CD4-positive, alpha-beta T cell treated with Interferon alpha-2 for 1 hour (primary cell): ENCODE results near the gene CHD2.

Experiments used
- DNase-seq, 2 donors: peaks; one replicate each; pipeline ENCODE4 v3.0.0-alpha.2; 2020 to 2022

CHD2 gene

GRCh38 chr15:92885224-92886041 is 14.7 kb upstream of the CHD2 start:
- peak in 1 of 2 donors; percentile 20 for DNase-seq

- DNase-seq: peak in 1 of 2 donors; percentile 25
Observed at GRCh38 chr15:92886042-92886537, 14.0 kb upstream of the CHD2 start.

- DNase-seq: peak in 1 of 2 donors; percentile 18
Observed at GRCh38 chr15:92886815-92887214, 13.3 kb upstream of the CHD2 start.

GRCh38 chr15:92887869-92888268 is 12.3 kb upstream of the CHD2 start:
- no peak for DNase-seq

DNA sequence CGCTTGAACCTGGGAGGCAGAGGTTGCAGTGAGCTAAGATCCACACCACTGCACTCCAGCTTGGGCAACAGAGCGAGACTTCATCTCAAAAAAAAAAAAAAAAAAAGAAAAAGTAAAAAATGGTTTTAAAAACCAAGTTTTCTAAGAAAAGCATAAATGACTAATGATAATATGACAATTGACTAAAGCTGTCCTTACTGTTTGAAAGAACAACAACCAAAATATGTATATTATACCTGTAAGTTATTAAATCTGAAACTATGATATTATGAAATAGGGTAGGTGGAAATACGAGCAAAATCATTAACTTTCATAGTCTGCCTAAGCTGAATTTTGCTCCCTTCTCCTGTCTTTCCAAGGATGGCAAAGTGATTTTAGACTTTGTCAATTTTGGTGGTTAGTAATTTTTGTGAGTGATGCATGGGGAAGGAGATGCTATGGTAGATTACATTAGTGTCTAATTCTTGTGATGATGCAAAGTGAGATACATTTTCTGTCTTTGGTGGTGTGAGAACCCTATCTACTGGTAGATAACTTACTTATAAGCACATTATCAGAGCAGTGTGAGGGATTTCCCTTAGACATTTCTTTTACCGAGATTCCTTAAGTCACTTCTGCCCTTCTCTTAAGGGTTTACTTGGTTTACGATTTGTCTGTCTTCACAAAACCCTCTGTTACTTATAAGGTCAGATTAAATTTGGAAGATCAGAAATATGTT is 10.6 kb upstream of the CHD2 start:
- DNase-seq: peak in 1 of 2 donors; percentile 43

GRCh38 chr15:92891533-92892200 is 8.5 kb upstream of the CHD2 start:
- no peak for DNase-seq

DNA sequence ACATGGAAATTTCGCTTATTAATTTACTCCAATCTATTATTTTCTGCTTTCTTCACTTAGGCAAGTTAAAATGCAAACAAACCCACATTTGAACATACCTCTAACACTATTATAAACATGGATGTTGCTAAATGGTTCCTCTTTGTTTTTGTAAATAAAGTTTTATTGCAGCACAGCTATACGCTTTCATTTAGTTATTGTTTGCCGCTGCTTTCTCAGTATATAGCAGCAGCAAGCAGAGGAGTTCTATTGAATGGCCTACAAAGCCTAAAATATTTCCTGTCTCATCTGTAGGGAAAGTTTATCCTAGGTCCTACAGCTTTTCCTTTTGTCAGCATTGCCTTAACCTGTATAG is 7.9 kb upstream of the CHD2 start:
- DNase-seq: peak in 1 of 2 donors; percentile 18

DNA sequence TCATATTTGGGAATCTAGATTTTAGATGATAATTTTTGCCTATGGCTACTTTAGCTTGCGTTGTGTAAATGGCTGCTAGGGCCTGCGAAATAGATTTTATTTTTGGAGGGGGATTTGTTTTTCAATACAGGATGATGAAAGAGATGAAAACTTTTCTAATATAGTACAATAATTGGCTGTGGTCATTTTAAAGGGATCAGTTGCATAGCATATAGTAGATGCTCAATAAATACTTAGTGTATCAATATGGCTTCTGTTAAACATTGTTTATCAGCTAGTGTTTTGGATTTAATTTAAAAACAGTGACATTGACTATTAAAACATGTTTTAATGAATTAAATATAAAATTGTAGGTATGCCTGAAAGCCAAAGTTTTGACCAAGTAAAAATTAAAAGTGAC is 6.9 kb upstream of the CHD2 start:
- DNase-seq: no peak

DNA sequence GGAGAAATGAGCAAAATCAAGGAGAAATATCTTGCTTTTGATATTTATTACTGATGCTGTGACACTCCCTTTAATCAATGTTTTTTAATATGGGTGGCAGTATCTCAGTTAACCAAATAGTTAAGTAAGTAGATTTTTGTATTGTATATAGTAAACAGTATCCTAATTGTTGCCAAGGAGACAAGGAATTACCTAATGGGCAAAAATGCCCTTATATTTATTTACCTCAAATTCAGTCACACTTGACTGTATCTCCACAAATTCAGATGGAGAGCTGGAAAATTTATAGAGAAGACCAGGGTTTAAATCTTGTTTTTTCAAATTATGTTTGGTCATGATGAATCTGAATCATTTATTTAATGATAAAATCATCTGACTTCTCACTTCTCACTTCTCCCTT is 3.6 kb upstream of the CHD2 start:
- peak in 1 of 2 donors; percentile 41 for DNase-seq

- DNase-seq: no peak
Observed at GRCh38 chr15:92897620-92898019, 2.5 kb upstream of the CHD2 start.

DNA sequence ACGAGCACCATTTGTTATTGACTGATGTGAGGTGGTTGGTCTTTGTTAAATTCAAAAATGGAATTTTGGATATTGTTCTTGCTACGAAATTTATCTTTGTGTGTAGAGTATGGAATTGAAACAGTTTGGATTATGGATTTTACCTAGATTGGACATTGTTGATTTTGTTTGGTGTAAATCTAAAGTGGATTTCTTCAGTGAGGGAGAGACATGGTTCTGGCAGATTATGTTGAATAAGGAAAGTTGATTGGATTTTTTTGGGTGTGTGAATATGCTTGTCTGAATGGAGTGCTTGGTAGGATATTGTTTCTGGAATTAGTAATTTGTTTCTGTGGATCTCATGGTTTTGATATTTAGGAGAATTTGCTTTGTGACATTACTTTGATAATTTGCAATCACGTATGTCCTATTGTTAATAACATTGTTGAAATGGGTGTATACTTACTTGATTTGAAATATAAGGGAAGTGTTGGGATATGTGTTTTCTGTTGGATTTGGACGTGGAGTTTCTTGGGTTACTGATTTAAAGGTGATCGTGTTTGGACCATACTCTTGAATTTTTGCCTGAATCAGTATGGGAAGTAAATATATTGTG is 1.0 kb upstream of the CHD2 start:
- DNase-seq: no peak

- DNase-seq: peak in 1 of 2 donors; percentile 41
Observed at GRCh38 chr15:92899601-92899947, 550 bp upstream of the CHD2 start.

DNA sequence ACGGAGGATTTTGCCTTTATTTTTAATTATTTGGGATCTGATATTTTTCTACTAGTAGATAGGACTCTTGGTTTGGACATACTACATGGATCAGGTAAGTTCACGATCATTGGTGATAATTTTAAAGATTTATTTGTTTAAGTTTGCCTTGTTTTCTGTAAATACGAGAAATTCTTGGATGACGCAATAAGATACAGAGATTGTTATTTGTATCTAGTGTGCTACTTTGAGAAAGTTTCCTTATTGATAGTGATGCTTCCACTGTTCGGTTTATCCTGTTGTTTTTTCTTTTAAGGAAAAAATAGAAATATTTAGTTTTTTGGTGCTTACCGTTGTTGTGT is 577 bp downstream of the CHD2 start:
- DNase-seq: no peak

DNA sequence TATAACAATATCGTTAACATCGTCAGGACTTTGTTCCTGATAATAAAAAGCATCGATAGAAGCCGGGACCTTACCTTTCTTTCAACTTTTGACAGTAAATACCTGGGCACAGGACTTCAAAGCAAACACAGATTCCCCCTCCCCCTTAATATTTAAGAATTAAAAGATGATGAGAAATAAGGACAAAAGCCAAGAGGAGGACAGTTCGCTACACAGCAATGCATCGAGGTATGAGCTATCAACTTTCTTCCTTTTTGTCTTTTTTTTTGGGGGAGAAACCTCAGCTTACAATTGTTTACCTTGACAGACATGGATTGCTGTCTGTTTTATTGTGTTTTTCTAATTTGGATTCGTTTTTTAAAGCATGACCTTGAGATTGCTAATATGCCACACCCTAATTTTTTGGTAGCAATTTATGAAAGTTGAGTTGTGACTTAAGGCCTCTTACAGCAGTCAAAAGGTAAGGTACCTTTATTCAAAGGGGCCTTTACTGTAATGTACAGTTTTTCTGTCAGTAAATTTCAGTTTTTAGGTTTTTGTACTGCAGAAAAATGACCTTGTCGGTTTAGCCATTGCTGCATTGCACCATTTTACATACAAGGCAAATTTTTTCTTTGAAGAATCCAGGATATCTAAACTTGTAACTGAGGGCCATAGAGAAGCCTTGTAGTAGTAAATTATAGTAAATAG is 1.1 kb downstream of the CHD2 start:
- peak in 1 of 2 donors; percentile 37 for DNase-seq

GRCh38 chr15:92901995-92902394 is 1.9 kb downstream of the CHD2 start:
- DNase-seq: no peak

DNA sequence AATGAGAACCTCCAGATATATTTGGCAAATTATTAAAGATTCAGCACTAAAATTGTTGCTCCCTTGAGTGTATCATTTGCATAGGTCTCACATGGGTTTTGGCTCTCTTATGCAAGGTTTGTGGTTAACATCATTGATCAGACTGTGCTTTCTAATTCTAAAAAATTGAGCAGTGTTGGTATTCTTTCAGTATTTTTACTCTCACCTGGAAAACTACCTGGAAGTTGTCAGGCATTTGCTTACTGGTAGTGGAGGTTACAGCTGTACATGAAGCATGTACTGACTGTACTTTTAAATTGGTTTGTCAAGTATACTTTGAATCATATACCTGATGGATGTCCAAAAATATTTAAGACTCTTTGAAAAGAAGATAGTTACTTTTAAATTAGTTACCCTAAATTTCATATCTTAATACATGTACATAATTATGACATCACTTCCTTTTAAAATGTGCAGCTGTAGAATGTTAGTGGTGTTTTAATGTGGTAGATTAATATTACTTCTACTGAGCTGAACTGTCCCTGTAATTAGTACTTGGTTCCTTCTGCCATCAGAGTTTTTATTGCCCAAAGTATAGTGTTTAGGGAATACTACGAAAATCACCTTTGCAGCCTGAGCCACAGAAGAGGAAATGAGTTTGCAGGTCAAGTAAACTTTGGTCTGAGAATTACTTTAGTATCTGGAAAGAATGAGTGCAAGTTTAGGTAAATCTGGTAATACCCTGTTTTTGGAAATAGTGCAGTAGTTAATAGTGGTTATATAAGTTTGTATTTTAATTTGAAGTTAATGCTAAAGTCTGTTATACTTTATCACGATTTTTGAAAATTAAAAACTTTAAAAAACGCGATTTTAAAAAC is 2.8 kb downstream of the CHD2 start:
- DNase-seq: peak in 1 of 2 donors; percentile 50

DNA sequence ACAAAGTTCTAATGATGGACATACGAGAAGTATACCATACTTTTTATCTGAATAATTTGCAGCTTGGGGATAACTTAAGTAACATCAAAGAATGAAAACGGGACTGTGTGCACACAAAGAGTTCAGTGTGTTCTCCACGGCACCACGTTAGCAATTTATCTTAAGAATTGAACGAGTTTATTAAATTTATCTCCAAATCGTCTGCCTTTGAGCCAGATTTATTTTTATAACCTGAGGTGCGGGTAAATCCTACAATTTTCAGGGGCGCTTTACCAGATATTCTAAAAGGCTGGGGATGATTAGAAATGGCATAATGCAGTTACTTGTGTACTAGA is 3.5 kb downstream of the CHD2 start:
- DNase-seq: no peak

DNA sequence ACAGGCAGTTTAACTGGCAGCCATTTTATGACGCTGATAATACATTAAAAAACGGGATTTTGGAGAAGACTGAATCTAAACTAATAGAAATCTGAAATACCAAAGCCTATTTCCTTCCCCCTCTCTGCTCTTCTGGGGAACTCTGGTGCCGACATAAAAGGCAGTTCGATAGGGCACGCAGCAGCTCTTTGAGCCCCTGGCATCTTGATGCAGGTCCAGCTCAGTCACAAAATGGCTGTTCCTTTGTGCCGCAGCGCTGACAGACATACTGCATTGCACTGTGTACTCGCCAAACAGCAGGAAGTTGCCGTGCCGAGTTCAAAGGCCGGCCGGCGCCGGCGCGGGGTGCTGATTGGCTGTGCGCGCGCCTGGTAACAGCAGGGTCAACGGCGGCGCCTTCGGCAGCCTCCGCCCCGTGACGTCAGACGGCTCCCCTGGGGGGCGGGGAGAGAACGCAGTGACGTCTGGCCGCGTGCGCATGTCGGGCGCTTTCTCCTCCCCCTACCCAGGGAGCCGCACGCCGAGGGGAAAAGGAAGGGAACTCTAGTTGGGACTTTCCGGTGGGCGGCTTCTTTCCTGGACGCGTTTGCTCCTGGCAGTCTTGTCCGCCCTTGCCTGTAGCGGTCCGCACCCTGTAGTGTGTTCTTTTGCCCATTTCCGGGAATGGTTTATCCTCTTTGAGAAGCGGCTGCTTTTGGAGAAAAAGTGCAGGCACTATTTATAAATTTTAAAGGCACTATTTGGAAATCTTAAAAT is 4.0 kb downstream of the CHD2 start:
- peak; percentile 99 for DNase-seq

DNA sequence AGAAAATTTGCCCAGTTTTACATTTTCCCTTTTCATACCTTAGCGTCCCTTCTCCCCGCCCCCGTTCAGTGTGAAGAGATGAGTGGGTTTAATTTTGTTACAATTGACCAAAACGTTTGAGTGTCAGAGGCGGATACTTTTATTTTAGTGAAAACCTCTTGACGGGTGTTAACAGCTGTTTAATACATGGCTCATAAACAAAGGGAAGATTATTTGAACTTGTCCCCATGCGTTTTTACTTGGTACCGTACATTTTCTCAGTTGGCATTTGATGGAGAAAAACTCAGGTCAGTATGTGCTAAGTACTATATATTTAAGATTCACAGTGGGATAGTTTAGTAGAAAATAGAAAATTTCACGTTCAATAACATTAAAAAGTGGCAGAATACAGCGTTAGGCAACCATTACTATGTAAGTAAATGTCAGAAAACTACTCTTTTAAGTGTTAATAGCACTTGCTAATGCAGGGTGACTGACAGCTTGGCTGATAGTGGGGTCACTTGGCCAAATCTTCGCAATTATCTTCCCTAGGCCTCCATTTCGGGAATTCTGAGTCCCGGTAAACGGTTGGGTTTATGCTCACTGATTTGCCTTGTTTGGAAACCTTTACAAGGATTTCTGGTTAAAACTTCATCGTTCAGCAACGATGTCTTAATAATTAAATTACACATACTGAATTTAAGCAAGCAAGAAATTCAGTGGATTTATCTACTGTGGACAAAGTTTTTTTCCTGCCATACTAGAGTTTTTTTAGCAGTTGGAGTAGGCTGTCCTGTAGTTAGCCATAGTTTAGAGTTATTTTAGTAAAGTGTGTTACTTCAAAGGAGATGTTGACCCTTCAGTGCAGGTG is 4.8 kb downstream of the CHD2 start:
- DNase-seq: no peak

DNA sequence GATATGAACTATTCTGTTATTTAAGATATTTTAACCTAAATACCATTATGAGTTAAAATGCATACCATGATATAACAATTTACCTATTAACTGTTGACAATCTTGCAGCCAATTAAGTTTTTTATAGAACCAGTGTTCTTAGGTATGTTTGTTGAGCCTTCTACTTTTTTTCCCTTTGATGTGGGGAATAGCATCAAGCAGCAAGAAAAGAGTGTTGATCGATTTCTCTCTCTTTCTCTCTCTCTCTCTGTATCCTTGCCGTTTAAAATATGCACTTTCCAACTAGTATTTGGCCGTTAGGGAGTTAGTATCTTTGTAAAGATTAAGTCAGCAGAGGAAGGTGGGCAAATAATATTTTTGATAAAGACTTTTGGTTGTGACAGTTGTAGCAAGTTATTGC is 5.9 kb downstream of the CHD2 start:
- peak in 1 of 2 donors; percentile 62 for DNase-seq
